ENCODE data around the gene MAPK8IP2. TPM values are rescaled to one million over a fixed set of nuclear protein-coding genes. Genes with fewer than 3 reads are reported as not detected.

The MAPK8IP2 gene
- total and polyA plus RNA-seq, 2 of the 13 experiments (the other 11 are each of a cell fraction or from before 2014, with no cell fraction given), result 1.3 to 2.6 TPM

DNA sequence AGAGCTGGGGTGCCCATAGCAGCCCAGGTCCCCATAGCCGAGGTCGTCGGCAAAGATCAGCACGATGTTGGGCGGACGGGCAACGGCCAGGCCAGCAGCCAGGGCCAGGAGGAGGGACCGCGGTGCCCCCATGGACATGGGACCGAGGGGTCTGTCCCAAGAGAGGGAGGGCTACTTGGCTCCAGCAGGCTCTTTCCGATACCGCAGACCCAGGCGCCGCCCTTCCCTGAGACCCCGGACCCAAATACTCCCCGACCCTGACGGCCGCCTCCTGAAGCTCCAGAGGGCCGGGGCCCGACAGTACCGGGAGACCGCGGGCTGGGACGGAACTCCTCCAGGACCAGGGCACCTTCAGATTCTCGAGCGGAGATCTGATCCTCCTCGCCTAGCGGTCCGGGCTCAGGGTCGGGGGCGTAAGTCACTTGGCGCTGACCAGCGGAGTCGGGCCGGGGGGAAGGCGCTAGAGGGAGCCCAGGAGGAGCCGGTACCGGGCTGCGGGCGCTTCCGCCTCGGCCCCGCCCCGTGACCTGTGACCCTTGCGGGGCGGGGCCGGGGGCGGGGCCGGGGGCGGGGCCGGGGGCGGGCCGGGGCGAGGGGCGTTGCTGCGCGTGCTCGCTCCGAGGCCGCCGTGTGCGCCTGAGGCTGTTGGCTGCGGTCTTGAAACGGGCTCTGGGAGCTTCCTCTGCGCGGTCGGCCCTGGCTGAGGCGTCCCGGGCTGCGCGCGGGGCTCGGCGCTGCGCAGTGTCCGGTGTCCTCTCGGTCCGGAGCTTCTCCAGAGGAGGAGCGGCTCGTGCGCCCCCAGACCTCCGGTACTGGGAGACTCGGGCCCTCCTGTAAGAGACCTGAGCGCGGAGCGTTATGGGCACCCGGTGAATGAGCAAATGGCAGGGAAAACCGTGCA, 27.3 kb downstream of the MAPK8IP2 start, which contains the start of gene ARSA (continued):
- TF ChIP-seq, protein P1, sequence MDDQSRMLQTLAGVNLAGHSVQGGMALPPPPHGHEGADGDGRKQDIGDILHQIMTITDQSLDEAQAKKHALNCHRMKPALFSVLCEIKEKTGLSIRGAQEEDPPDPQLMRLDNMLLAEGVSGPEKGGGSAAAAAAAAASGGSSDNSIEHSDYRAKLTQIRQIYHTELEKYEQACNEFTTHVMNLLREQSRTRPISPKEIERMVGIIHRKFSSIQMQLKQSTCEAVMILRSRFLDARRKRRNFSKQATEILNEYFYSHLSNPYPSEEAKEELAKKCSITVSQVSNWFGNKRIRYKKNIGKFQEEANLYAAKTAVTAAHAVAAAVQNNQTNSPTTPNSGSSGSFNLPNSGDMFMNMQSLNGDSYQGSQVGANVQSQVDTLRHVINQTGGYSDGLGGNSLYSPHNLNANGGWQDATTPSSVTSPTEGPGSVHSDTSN (CRISPR knock-in tag; IDR thresholded peaks at IDR 0.05; ENCODE audit: borderline replicate concordance), result no peak
- TF ChIP-seq ZNF616 (CRISPR knock-in tag; IDR thresholded peaks at IDR 0.05; ENCODE audit: low read depth) (no peak), MYC (CRISPR knock-in tag; IDR thresholded peaks at IDR 0.05; ENCODE audit: borderline replicate concordance) (peak; percentile 45; the same call in 1 of the 2 replicates), ZBTB7A (CRISPR knock-in tag; IDR thresholded peaks at IDR 0.05) (0 out of 2 replicates have a peak, but pooled peaks have one; percentile 7), ZNF792 (CRISPR knock-in tag; IDR thresholded peaks at IDR 0.05) (no peak), MTF2 (CRISPR knock-in tag; IDR thresholded peaks at IDR 0.05; ENCODE audit: borderline replicate concordance) (peak; percentile 66; the same call in 1 of the 2 replicates), SMAD1 (CRISPR knock-in tag; IDR thresholded peaks at IDR 0.05; ENCODE audit: borderline replicate concordance, low read depth) (0 out of 2 replicates have a peak, but pooled peaks have one; percentile 19), SETDB1 (CRISPR knock-in tag; IDR thresholded peaks at IDR 0.05; ENCODE audit: borderline replicate concordance) (no peak), PAX8 (CRISPR knock-in tag; IDR thresholded peaks at IDR 0.05; ENCODE audit: borderline replicate concordance) (no peak), PHF8 (CRISPR knock-in tag; IDR thresholded peaks at IDR 0.05) (peak; percentile 77), ZNF331 (CRISPR knock-in tag; IDR thresholded peaks at IDR 0.05) (peak; percentile 12; the same call in 1 of the 2 replicates), FOXA3 (CRISPR knock-in tag; IDR thresholded peaks at IDR 0.05) (no peak; the same call in 1 of the 2 replicates), MTA3 (CRISPR knock-in tag; IDR thresholded peaks at IDR 0.05) (no peak), SNAI1 (CRISPR knock-in tag; IDR thresholded peaks at IDR 0.05; ENCODE audit: borderline replicate concordance) (0 out of 2 replicates have a peak, but pooled peaks have one; percentile 44), SOX5 (CRISPR knock-in tag; IDR thresholded peaks at IDR 0.05; ENCODE audit: borderline replicate concordance) (no peak), AKAP8 (CRISPR knock-in tag; IDR thresholded peaks at IDR 0.05) (no peak), ZNF350 (CRISPR knock-in tag; IDR thresholded peaks at IDR 0.05; ENCODE audit: borderline replicate concordance, low read depth) (peak; percentile 76), ZNF652 (CRISPR knock-in tag; IDR thresholded peaks at IDR 0.05; ENCODE audit: borderline replicate concordance, low read depth) (no peak), U2AF1 (optimal IDR thresholded peaks at IDR 0.05; ENCODE audit: low read depth, low read length) (no peak)
- TF ChIP-seq, protein P2, sequence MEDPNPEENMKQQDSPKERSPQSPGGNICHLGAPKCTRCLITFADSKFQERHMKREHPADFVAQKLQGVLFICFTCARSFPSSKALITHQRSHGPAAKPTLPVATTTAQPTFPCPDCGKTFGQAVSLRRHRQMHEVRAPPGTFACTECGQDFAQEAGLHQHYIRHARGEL (CRISPR knock-in tag; IDR thresholded peaks at IDR 0.05), result no peak
- TF ChIP-seq, protein P3, sequence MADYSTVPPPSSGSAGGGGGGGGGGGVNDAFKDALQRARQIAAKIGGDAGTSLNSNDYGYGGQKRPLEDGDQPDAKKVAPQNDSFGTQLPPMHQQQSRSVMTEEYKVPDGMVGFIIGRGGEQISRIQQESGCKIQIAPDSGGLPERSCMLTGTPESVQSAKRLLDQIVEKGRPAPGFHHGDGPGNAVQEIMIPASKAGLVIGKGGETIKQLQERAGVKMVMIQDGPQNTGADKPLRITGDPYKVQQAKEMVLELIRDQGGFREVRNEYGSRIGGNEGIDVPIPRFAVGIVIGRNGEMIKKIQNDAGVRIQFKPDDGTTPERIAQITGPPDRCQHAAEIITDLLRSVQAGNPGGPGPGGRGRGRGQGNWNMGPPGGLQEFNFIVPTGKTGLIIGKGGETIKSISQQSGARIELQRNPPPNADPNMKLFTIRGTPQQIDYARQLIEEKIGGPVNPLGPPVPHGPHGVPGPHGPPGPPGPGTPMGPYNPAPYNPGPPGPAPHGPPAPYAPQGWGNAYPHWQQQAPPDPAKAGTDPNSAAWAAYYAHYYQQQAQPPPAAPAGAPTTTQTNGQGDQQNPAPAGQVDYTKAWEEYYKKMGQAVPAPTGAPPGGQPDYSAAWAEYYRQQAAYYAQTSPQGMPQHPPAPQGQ (CRISPR knock-in tag; IDR thresholded peaks at IDR 0.05; ENCODE audit: borderline replicate concordance), result no peak
- TF ChIP-seq, protein P4, sequence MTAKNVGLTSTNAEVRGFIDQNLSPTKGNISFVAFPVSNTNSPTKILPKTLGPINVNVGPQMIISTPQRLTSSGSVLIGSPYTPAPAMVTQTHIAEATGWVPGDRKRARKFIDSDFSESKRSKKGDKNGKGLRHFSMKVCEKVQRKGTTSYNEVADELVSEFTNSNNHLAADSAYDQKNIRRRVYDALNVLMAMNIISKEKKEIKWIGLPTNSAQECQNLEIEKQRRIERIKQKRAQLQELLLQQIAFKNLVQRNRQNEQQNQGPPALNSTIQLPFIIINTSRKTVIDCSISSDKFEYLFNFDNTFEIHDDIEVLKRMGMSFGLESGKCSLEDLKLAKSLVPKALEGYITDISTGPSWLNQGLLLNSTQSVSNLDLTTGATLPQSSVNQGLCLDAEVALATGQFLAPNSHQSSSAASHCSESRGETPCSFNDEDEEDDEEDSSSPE (CRISPR knock-in tag; IDR thresholded peaks at IDR 0.05), result 0 out of 2 replicates have a peak, but pooled peaks have one; percentile 45
- TF ChIP-seq, protein P5, sequence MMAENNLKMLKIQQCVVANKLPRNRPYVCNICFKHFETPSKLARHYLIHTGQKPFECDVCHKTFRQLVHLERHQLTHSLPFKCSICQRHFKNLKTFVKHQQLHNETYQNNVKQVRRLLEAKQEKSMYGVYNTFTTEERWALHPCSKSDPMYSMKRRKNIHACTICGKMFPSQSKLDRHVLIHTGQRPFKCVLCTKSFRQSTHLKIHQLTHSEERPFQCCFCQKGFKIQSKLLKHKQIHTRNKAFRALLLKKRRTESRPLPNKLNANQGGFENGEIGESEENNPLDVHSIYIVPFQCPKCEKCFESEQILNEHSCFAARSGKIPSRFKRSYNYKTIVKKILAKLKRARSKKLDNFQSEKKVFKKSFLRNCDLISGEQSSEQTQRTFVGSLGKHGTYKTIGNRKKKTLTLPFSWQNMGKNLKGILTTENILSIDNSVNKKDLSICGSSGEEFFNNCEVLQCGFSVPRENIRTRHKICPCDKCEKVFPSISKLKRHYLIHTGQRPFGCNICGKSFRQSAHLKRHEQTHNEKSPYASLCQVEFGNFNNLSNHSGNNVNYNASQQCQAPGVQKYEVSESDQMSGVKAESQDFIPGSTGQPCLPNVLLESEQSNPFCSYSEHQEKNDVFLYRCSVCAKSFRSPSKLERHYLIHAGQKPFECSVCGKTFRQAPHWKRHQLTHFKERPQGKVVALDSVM (CRISPR knock-in tag; IDR thresholded peaks at IDR 0.05), result no peak
